ENCODE measurements around the gene ARHGAP24.

DNA sequence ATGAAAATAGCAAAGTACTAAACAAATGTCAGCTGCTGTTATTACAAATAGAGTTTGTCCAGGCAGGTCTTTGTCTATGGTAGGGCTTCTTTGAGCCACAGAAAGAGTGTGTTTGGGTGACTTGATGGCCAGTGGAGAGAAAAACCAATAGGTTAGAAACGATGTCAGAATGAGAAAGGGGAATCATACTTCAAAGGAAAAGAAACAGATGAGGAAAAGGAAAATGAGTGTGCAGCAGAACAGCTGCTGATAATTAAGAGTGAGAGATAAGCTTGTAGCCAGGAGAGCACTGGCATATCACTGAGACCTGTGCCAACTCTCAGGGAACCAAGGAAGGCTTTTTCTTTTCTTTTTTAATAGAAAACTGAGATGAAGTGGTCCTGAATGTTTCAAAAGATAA, 257.2 kb downstream of the ARHGAP24 start:
- TF ChIP-seq, protein P1, sequence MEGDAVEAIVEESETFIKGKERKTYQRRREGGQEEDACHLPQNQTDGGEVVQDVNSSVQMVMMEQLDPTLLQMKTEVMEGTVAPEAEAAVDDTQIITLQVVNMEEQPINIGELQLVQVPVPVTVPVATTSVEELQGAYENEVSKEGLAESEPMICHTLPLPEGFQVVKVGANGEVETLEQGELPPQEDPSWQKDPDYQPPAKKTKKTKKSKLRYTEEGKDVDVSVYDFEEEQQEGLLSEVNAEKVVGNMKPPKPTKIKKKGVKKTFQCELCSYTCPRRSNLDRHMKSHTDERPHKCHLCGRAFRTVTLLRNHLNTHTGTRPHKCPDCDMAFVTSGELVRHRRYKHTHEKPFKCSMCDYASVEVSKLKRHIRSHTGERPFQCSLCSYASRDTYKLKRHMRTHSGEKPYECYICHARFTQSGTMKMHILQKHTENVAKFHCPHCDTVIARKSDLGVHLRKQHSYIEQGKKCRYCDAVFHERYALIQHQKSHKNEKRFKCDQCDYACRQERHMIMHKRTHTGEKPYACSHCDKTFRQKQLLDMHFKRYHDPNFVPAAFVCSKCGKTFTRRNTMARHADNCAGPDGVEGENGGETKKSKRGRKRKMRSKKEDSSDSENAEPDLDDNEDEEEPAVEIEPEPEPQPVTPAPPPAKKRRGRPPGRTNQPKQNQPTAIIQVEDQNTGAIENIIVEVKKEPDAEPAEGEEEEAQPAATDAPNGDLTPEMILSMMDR (IDR thresholded peaks at IDR 0.05): no peak
- no peak for TF ChIP-seq SIN3A (IDR thresholded peaks at IDR 0.05; ENCODE audit: borderline replicate concordance, insufficient read depth, low read depth, low read length)
- no peak for TF ChIP-seq REST (IDR thresholded peaks at IDR 0.05; ENCODE audit: insufficient read depth in 1 of 2, low read depth in 2 of 2, low read length in 1 of 2)
